Neural cell (in vitro differentiated cells): ENCODE results near the gene RFNG. TPM values are rescaled to one million over a fixed set of nuclear protein-coding genes. Genes with fewer than 3 reads are reported as not detected.

ENCODE experiments used
- polyA plus RNA-seq: library from polyadenylated mRNA; depleted of rRNA; stranded (reverse); fragments of >200 nt; gene quantifications from 2 replicates; pipeline ENCODE4 v1.2.3, GENCODE V29; 2014

Gene RFNG
- polyA plus RNA-seq, 1 donor from 2014 or later = 176 TPM

Other genes with a start within 250 kb of the RFNG start
- gene GCGR, start 247.7 kb downstream of the RFNG start, polyA plus RNA-seq = not detected in 2 replicates
- 510 and 524 TPM in 2 replicates for gene MCRIP1, start 218.5 kb downstream of the RFNG start, polyA plus RNA-seq
- not detected in 2 replicates for gene PPP1R27, start 216.8 kb downstream of the RFNG start, polyA plus RNA-seq
- 82.8 and 99.2 TPM in 2 replicates for gene P4HB, start 191.3 kb downstream of the RFNG start, polyA plus RNA-seq
- 16.1 and 26.9 TPM in 2 replicates for gene ARHGDIA, start 180.5 kb downstream of the RFNG start, polyA plus RNA-seq
- 73.3 and 81.4 TPM in 2 replicates for gene ALYREF, start 160.2 kb downstream of the RFNG start, polyA plus RNA-seq
- gene ANAPC11, start 160.1 kb downstream of the RFNG start, polyA plus RNA-seq = 371 and 389 TPM in 2 replicates
- gene NPB, start 149.6 kb downstream of the RFNG start, polyA plus RNA-seq = 1.3 and 1.7 TPM in 2 replicates
- gene PCYT2, start 140.4 kb downstream of the RFNG start, polyA plus RNA-seq = 28.9 and 35.3 TPM in 2 replicates
- gene SIRT7, start 133.6 kb downstream of the RFNG start, polyA plus RNA-seq = 44.5 and 54.4 TPM in 2 replicates
- 11.8 and 12.4 TPM in 2 replicates for gene MAFG, start 124.1 kb downstream of the RFNG start, polyA plus RNA-seq
- 41.7 and 61.0 TPM in 2 replicates for gene PYCR1, start 114.5 kb downstream of the RFNG start, polyA plus RNA-seq
- gene MYADML2, start 104.6 kb downstream of the RFNG start, polyA plus RNA-seq = 1.1 and 1.2 TPM in 2 replicates
- gene NOTUM, start 90.6 kb downstream of the RFNG start, polyA plus RNA-seq = 0.12 TPM in 1 of 2 replicates, not detected in the other
- 28.0 and 58.1 TPM in 2 replicates for gene ASPSCR1, start 74.2 kb downstream of the RFNG start, polyA plus RNA-seq
- gene CENPX, start 28.9 kb downstream of the RFNG start, polyA plus RNA-seq = 188 and 205 TPM in 2 replicates
- 51.7 and 63.7 TPM in 2 replicates for gene LRRC45, start 28.5 kb downstream of the RFNG start, polyA plus RNA-seq
- gene RAC3, start 20.1 kb downstream of the RFNG start, polyA plus RNA-seq = 198 and 211 TPM in 2 replicates
- 129 and 148 TPM in 2 replicates for gene DCXR, start 14.1 kb downstream of the RFNG start, polyA plus RNA-seq
- 170 and 215 TPM in 2 replicates for gene GPS1, start 87 bp upstream of the RFNG start, polyA plus RNA-seq
- 100 and 115 TPM in 2 replicates for gene DUS1L, start 14.0 kb upstream of the RFNG start, polyA plus RNA-seq
- gene FASN, start 46.4 kb upstream of the RFNG start, polyA plus RNA-seq = 26.4 and 31.5 TPM in 2 replicates
- 70.9 and 78.6 TPM in 2 replicates for gene CCDC57, start 161.0 kb upstream of the RFNG start, polyA plus RNA-seq
- 0.56 and 0.98 TPM in 2 replicates for gene SLC16A3, start 177.2 kb upstream of the RFNG start, polyA plus RNA-seq
- 29.9 and 41.6 TPM in 2 replicates for gene CSNK1D, start 221.9 kb upstream of the RFNG start, polyA plus RNA-seq